ENCODE data around the gene KCNJ18. TPM values are rescaled to one million over a fixed set of nuclear protein-coding genes. Genes with fewer than 3 reads are reported as not detected.
"Not testable (repeated sequence)": the region's sequence is repeated elsewhere in the genome, so short reads cannot be mapped to it uniquely, and the experiment has no call there.

Gene KCNJ18
- total RNA-seq, 1 experiment from 2014 or later: not detected

DNA sequence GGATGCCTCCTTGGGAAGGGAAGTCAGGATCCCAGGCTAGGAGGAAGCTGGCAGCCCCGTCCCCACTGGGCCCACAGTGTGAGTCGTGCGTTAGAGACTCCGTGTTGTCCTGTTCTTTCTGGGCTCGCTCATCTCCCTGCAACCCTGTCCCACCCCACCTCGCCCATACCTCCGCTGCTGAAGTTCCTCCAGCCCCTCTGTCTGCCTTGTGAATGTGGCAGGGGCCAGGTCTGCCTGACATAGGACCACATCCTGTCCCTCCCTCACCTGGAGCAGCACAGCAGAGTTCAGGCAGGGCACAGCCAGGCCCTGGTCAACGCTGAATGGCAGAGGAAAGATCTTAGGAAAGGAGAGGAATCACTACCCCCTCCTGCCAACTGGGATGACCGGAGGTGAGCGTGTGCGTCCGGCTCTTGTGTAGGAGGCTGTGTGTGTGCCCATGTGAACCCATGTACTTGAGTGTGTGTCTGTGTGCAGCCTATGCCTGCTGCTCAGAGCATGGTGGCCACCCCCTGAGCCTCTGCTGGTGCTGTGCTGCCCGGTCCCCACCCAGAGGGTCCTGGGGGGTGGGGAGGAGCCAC, 12.8 kb downstream of the KCNJ18 start:
- TF ChIP-seq CTCF (IDR thresholded peaks at IDR 0.05; ENCODE audit: unreplicated experiment): no peak
- no peaks in the 10 kb centered on the region for H3K36me3 Mint-ChIP-seq (ENCODE audit: insufficient read depth, unreplicated experiment)
- no peaks in the 10 kb centered on the region for H3K4me1 Mint-ChIP-seq (ENCODE audit: low read depth, unreplicated experiment)
- no peak overlapping the region for H3K27ac Mint-ChIP-seq (ENCODE audit: unreplicated experiment)
- BruUV-seq (replicated peaks): no TSS peak
- DNase-seq: no peak
- no peaks in the 10 kb centered on the region for H3K9me3 Mint-ChIP-seq (ENCODE audit: low read depth, unreplicated experiment)
- H3K27me3 Mint-ChIP-seq (ENCODE audit: unreplicated experiment): no peaks in the 10 kb centered on the region
- CTCF ChIA-PET: no interaction called here
- intact Hi-C loops (cut with micrococcal nuclease; ENCODE audit: unreplicated experiment): no loop called here
- no peak overlapping the region for H3K4me3 Mint-ChIP-seq (ENCODE audit: low read depth, unreplicated experiment)

DNA sequence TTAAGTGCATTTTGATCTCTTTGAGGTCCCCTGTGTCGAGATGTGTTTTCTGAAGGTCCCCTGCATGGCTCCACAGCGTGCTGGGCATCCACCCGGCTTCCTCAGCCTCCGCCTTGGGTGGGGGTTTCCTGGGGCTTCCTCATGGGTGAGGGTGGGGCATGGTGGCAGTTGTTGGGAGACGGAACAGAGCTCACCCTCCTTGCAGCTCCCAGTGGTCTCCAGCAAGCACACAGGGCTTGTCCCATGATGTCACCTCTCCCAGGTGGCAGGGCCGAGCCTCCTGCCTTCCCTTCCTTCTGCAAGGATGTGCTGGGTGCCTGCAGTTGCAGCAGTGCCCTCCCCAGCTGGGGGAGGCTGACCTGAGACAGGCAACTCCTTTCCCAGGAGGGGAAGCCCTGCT, 13.4 kb downstream of the KCNJ18 start:
- CTCF ChIA-PET; H3K9me3 Mint-ChIP-seq (ENCODE audit: low read depth, unreplicated experiment); H3K4me3 Mint-ChIP-seq (ENCODE audit: low read depth, unreplicated experiment); H3K36me3 Mint-ChIP-seq (ENCODE audit: insufficient read depth, unreplicated experiment); H3K27me3 Mint-ChIP-seq (ENCODE audit: unreplicated experiment); intact Hi-C loops (cut with micrococcal nuclease; ENCODE audit: unreplicated experiment); BruUV-seq (replicated peaks); H3K27ac Mint-ChIP-seq (ENCODE audit: unreplicated experiment); H3K4me1 Mint-ChIP-seq (ENCODE audit: low read depth, unreplicated experiment); DNase-seq: not testable (repeated sequence)

- H3K9me3 Mint-ChIP-seq (ENCODE audit: low read depth, unreplicated experiment); intact Hi-C loops (cut with micrococcal nuclease; ENCODE audit: unreplicated experiment); H3K4me1 Mint-ChIP-seq (ENCODE audit: low read depth, unreplicated experiment); H3K27ac Mint-ChIP-seq (ENCODE audit: unreplicated experiment); H3K36me3 Mint-ChIP-seq (ENCODE audit: insufficient read depth, unreplicated experiment); DNase-seq; BruUV-seq (replicated peaks); H3K4me3 Mint-ChIP-seq (ENCODE audit: low read depth, unreplicated experiment); CTCF ChIA-PET: not testable (repeated sequence)
- peaks cover 10% of the 10 kb centered on the region for H3K27me3 Mint-ChIP-seq (ENCODE audit: unreplicated experiment)
These were observed 14.2 kb downstream of the KCNJ18 start for GRCh38 chr17:21706546-21706945.

GRCh38 chr17:21707131-21707530, 14.8 kb downstream of the KCNJ18 start:
- H3K4me3 Mint-ChIP-seq (ENCODE audit: low read depth, unreplicated experiment); H3K4me1 Mint-ChIP-seq (ENCODE audit: low read depth, unreplicated experiment); intact Hi-C loops (cut with micrococcal nuclease; ENCODE audit: unreplicated experiment); BruUV-seq (replicated peaks); H3K36me3 Mint-ChIP-seq (ENCODE audit: insufficient read depth, unreplicated experiment); H3K9me3 Mint-ChIP-seq (ENCODE audit: low read depth, unreplicated experiment); H3K27ac Mint-ChIP-seq (ENCODE audit: unreplicated experiment); DNase-seq; CTCF ChIA-PET: not testable (repeated sequence)
- peaks cover 16% of the 10 kb centered on the region for H3K27me3 Mint-ChIP-seq (ENCODE audit: unreplicated experiment)

GRCh38 chr17:21707711-21708611, 15.6 kb downstream of the KCNJ18 start:
- BruUV-seq (replicated peaks); H3K36me3 Mint-ChIP-seq (ENCODE audit: insufficient read depth, unreplicated experiment); H3K27ac Mint-ChIP-seq (ENCODE audit: unreplicated experiment); H3K4me1 Mint-ChIP-seq (ENCODE audit: low read depth, unreplicated experiment); H3K4me3 Mint-ChIP-seq (ENCODE audit: low read depth, unreplicated experiment); DNase-seq; CTCF ChIA-PET; H3K9me3 Mint-ChIP-seq (ENCODE audit: low read depth, unreplicated experiment); intact Hi-C loops (cut with micrococcal nuclease; ENCODE audit: unreplicated experiment): not testable (repeated sequence)
- H3K27me3 Mint-ChIP-seq (ENCODE audit: unreplicated experiment): peaks cover 18% of the 10 kb centered on the region

- H3K4me3 Mint-ChIP-seq (ENCODE audit: low read depth, unreplicated experiment); BruUV-seq (replicated peaks); H3K4me1 Mint-ChIP-seq (ENCODE audit: low read depth, unreplicated experiment); CTCF ChIA-PET; H3K36me3 Mint-ChIP-seq (ENCODE audit: insufficient read depth, unreplicated experiment); intact Hi-C loops (cut with micrococcal nuclease; ENCODE audit: unreplicated experiment); DNase-seq; H3K9me3 Mint-ChIP-seq (ENCODE audit: low read depth, unreplicated experiment); H3K27ac Mint-ChIP-seq (ENCODE audit: unreplicated experiment): not testable (repeated sequence)
- peaks cover 18% of the 10 kb centered on the region for H3K27me3 Mint-ChIP-seq (ENCODE audit: unreplicated experiment)
These were observed 16.6 kb downstream of the KCNJ18 start for GRCh38 chr17:21708612-21709535.

GRCh38 chr17:21709994-21710393, 17.7 kb downstream of the KCNJ18 start:
- H3K36me3 Mint-ChIP-seq (ENCODE audit: insufficient read depth, unreplicated experiment); H3K4me3 Mint-ChIP-seq (ENCODE audit: low read depth, unreplicated experiment); H3K9me3 Mint-ChIP-seq (ENCODE audit: low read depth, unreplicated experiment); BruUV-seq (replicated peaks); DNase-seq; CTCF ChIA-PET; H3K27ac Mint-ChIP-seq (ENCODE audit: unreplicated experiment); H3K4me1 Mint-ChIP-seq (ENCODE audit: low read depth, unreplicated experiment); intact Hi-C loops (cut with micrococcal nuclease; ENCODE audit: unreplicated experiment): not testable (repeated sequence)
- peaks cover 18% of the 10 kb centered on the region for H3K27me3 Mint-ChIP-seq (ENCODE audit: unreplicated experiment)

DNA sequence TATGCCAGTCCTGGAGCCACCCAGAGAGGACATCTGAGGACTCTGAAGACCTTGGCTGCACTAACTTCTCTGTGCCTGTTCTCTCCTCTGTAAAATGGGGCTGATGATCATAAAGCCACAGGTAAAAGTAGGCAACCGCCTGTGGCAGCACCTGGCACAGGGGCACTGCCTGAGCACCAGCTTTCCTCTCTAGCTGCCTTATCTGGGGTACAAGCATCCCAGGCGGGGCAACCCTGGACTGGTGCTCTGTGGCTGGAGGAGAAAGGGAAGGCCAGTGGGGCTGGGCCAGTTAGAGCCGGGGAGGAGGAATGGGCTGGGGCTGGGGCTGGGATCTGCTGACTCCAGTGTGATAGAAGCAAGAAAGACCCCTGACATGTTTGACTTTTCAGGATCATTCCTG, 18.2 kb downstream of the KCNJ18 start:
- DNase-seq; BruUV-seq (replicated peaks); H3K27ac Mint-ChIP-seq (ENCODE audit: unreplicated experiment): not testable (repeated sequence)

More for the DNA sequence above, 18.2 kb downstream of the KCNJ18 start:
- H3K36me3 Mint-ChIP-seq (ENCODE audit: insufficient read depth, unreplicated experiment); intact Hi-C loops (cut with micrococcal nuclease; ENCODE audit: unreplicated experiment); CTCF ChIA-PET; H3K4me3 Mint-ChIP-seq (ENCODE audit: low read depth, unreplicated experiment); H3K4me1 Mint-ChIP-seq (ENCODE audit: low read depth, unreplicated experiment); H3K9me3 Mint-ChIP-seq (ENCODE audit: low read depth, unreplicated experiment): not testable (repeated sequence)
- peaks cover 18% of the 10 kb centered on the region for H3K27me3 Mint-ChIP-seq (ENCODE audit: unreplicated experiment)

Data from Calu3 (cell line).